Measurements from ENCODE around the gene TPM3.

- TF ChIP-seq CTCF (IDR thresholded peaks at IDR 0.05), result no peak
- no peak for TF ChIP-seq EZH2 (IDR thresholded peaks at IDR 0.05; ENCODE audit: borderline replicate concordance, insufficient read depth, low read depth, low read length, poor library complexity, severe bottlenecking)
These were observed 33.4 kb downstream of the TPM3 start for GRCh38 chr1:154158307-154159125.
